Testis (tissue), 3 donors: ENCODE data around the gene CORO7. TPM values are rescaled to one million over a fixed set of nuclear protein-coding genes. Genes with fewer than 3 reads are reported as not detected.
A peak's percentile ranks its signal among the peaks of the same experiment; 100 is the strongest.

Experiments used
- DNase-seq: peaks from one replicate; pipeline ENCODE4 v3.0.0-alpha.2; 2019
- H3K27ac ChIP-seq, 2 donors: fragments of 200-600 bp; sonication (generic); one replicate each; pipeline ENCODE4 v1.5.1; 2019
- H3K27me3 ChIP-seq: fragments of 200-600 bp; sonication (generic); one replicate; pipeline ENCODE4 v1.5.1; 2019
- H3K36me3 ChIP-seq: fragments of 200-600 bp; sonication (generic); one replicate; pipeline ENCODE4 v1.5.1; 2017; ENCODE audit warnings: low read depth; ENCODE audit errors: missing control alignments
- H3K4me1 ChIP-seq: fragments of 200-600 bp; sonication (generic); one replicate; pipeline ENCODE4 v1.5.1; 2019
- H3K4me3 ChIP-seq, 2 donors: fragments of 200-600 bp; sonication (generic); one replicate each; pipeline ENCODE4 v1.5.1; 2017 to 2019
- H3K9me3 ChIP-seq: fragments of 200-600 bp; sonication (generic); one replicate; pipeline ENCODE4 v1.5.1; 2017
- CTCF ChIP-seq, 3 experiments: fragments of 450-650 bp in 2 of 3; fragments of 200-600 bp in 1 of 3; sonication (generic) in 1 of 3; IDR thresholded peaks; one replicate each; pipeline ENCODE4 v1.5.1; 2016 to 2019; ENCODE audit warnings: antibody characterized with exemption in 3 of 3, mild to moderate bottlenecking in 2 of 3, moderate library complexity in 1 of 3
- POLR2A ChIP-seq: fragments of 450-650 bp; IDR thresholded peaks from one replicate; pipeline ENCODE4 v1.6.1; 2017; ENCODE audit warnings: antibody characterized with exemption, mild to moderate bottlenecking, moderate library complexity
- WGBS, 2 donors: methylation state at CpG; one replicate each; pipeline ENCODE4 v1.1.5; 2018; 5-methylcytosine and 5-hydroxymethylcytosine counted together
- intact Hi-C: fragments of 100-400 bp; cut with DNase I; formaldehyde crosslinking; loops from one replicate; pipeline ENCODE4 v1.15.1; 2023; ENCODE audit warnings: low total_unique reads
- polyA plus RNA-seq: library from polyadenylated mRNA; stranded (reverse); fragments of 350-450 nt; fragmentation: Illumina TruSeq; extraction: RNeasy Lipid Tissue Mini Kit (QIAGEN cat#74804); gene quantifications from one replicate; pipeline ENCODE4 v1.2.3, GENCODE V29; 2014; ENCODE audit warnings: low read depth, low replicate concordance; ENCODE audit not compliant: insufficient read depth
- total RNA-seq, 2 donors: library from RNA; depleted of rRNA; stranded (reverse); fragments of >200 nt; gene quantifications; one replicate each; pipeline ENCODE4 v1.2.3, GENCODE V29; 2016

Gene CORO7
- total and polyA plus RNA-seq, 3 donors from 2014 or later = 71.5 to 147 (median 126) TPM

GRCh38 chr16:4376126-4376892, 40.1 kb downstream of the CORO7 start:
- intact Hi-C loops = no loop called here
- no peaks in the 10 kb centered on the region for H3K36me3 ChIP-seq
- no peaks in the 10 kb centered on the region for H3K27me3 ChIP-seq
- peaks cover 64% of the 10 kb centered on the region for H3K4me1 ChIP-seq
- peak; percentile 92 for DNase-seq
- TF ChIP-seq POLR2A (no peak), CTCF (IDR thresholded peaks at IDR 0.05) (no peak)
- peak overlapping the region; percentile 79 to 86 for H3K27ac ChIP-seq
- H3K4me3 ChIP-seq = no peak overlapping the region
- 25 to 50% methylated on average over 17 to 28 of the region's 31 CpGs for WGBS, 2 donors
- no peaks in the 10 kb centered on the region for H3K9me3 ChIP-seq

GRCh38 chr16:4375717-4376116, 40.7 kb downstream of the CORO7 start:
- Histone ChIP-seq H3K4me3 (no peak overlapping the region), H3K4me1 (peaks cover 67% of the 10 kb centered on the region), H3K27ac (peak overlapping the region; percentile 79 to 86), H3K9me3 (no peaks in the 10 kb centered on the region), H3K36me3 (no peaks in the 10 kb centered on the region), H3K27me3 (no peaks in the 10 kb centered on the region)
- no peak for DNase-seq
- intact Hi-C loops = no loop called here
- TF ChIP-seq POLR2A = no peak
- no peak for TF ChIP-seq CTCF (IDR thresholded peaks at IDR 0.05)
- WGBS, 2 donors = 74 to 83% methylated on average over 15 of the region's 15 CpGs

DNA sequence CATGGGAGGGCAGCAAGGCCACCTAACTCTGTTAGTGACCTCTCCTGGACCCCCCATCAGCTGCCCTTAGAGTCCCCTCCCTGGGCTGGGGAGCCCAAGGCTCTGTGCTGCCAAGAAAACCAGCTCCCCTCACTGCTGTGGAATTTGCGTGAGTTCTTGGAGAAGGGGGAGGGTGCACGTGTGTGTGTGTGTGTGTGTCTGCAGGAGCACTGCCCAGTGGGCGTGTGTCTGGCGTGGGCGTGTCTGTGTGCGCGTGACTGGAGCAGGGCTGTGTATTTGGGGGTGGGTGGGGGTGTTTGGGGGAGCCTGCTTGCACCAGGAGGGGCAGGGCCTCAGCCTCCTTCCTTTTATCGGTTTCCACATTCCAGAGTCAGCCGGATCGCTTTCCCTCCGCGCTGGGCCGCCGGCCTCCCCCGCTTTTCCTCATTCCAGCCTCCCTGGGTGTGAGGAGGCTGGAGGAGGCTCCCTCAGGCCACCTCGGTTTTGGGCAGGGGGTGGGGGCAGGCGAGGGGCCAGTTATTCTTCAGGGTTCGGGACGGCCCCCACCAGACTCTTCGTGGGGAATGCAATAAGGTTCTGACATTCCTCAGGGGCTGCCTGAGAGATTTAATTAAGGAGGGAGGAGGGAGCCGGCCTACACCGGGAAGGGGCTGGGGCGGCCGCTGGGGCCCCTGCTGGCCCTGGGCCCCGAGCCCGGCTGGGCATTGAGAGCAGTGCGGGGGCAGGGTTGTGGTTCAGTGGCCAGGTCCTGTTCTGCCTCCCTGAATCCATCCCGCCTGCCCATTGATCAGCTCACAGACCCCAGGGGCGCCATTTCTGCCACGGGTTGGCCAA, 42.3 kb downstream of the CORO7 start:
- Histone ChIP-seq H3K9me3 (no peaks in the 10 kb centered on the region), H3K27ac (peak overlapping the region; percentile 86 to 87), H3K4me3 (peak overlapping the region; percentile 86 to 91), H3K27me3 (no peaks in the 10 kb centered on the region), H3K36me3 (no peaks in the 10 kb centered on the region), H3K4me1 (peaks cover 70% of the 10 kb centered on the region)
- DNase-seq = peak; percentile 93
- intact Hi-C loops = no loop called here
- TF ChIP-seq CTCF (IDR thresholded peaks at IDR 0.05) (no peak), POLR2A (no peak)
- WGBS, 2 donors = 24 to 67% methylated on average over 7 to 30 of the region's 30 CpGs

DNA sequence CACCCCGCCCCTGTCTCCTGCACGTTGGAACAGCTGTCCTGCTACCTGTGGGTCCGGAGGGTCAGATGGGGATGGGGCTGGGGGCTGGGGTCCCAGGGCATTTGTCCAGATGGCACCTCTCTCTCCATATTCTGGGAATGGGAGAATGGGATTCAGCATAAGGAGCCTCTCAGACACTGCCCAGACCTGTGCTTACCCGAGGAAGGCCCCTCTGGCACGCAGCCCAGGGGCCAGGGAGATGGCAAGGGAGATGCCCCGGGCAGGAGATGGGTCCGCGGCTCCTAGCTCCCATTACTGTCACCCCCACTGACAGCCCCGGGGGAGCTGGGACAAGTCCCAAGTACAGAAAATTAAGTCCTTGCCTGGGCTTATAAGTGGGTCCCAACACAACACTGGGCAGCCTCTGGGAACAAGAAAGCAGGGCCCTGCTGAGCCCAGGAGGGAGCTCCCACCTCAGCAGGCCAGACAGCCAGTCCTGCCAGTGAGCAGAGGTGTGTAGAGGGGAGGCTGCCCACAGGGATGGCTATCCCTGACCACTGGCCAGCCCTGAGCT, 43.0 kb downstream of the CORO7 start:
- intact Hi-C loops = no loop called here
- peaks cover 63% of the 10 kb centered on the region for H3K4me1 ChIP-seq
- H3K36me3 ChIP-seq = no peaks in the 10 kb centered on the region
- DNase-seq = no peak
- peak overlapping the region; percentile 86 to 91 for H3K4me3 ChIP-seq
- TF ChIP-seq CTCF (IDR thresholded peaks at IDR 0.05) (no peak), POLR2A (no peak)
- H3K27ac ChIP-seq = peak overlapping the region; percentile 86 to 87
- H3K9me3 ChIP-seq = no peaks in the 10 kb centered on the region
- H3K27me3 ChIP-seq = no peaks in the 10 kb centered on the region
- WGBS, 2 donors = 47 to 58% methylated on average over 3 to 5 of the region's 9 CpGs
